ENCODE data around the gene ANXA2R.
A peak's percentile ranks its signal among the peaks of the same experiment; 100 is the strongest.

DNA sequence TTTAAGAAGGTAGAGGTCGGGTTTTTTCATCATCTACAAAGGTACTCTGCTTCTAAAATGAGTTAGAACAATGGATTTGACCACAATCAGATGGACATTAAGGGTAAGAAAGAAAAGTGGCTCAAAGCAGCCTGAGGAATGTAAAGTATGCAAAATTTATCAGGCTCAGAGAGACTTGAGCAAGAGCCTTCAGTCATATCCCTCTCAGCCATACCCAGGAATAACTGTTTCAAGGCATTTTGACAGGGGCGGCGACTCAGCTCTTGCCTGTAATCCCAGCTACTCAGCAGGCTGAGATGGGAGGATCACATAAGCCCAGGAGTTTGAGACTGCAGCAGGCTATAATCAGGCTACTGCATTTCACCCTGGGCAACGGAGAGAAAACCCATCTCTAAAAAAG is 38.8 kb upstream of the ANXA2R start:
- TF ChIP-seq BHLHE40 (IDR thresholded peaks at IDR 0.05; ENCODE audit: low read depth, low read length) (no peak), RAD21 (IDR thresholded peaks at IDR 0.05; ENCODE audit: low read length) (no peak), POLR2A (IDR thresholded peaks at IDR 0.05; ENCODE audit: low read depth, low read length) (no peak), RFX5 (IDR thresholded peaks at IDR 0.05; ENCODE audit: low read depth, low read length) (no peak), RCOR1 (IDR thresholded peaks at IDR 0.05; ENCODE audit: insufficient replicate concordance, low read length) (no peak), SMC3 (IDR thresholded peaks at IDR 0.05; ENCODE audit: low read depth, low read length) (no peak), MAFK (IDR thresholded peaks at IDR 0.05; ENCODE audit: low read depth, low read length) (no peak), CEBPB (IDR thresholded peaks at IDR 0.05; ENCODE audit: low read depth, low read length) (peak; percentile 78), FOS (IDR thresholded peaks at IDR 0.05; ENCODE audit: low read depth, low read length) (no peak)
- TF ChIP-seq, protein P1, sequence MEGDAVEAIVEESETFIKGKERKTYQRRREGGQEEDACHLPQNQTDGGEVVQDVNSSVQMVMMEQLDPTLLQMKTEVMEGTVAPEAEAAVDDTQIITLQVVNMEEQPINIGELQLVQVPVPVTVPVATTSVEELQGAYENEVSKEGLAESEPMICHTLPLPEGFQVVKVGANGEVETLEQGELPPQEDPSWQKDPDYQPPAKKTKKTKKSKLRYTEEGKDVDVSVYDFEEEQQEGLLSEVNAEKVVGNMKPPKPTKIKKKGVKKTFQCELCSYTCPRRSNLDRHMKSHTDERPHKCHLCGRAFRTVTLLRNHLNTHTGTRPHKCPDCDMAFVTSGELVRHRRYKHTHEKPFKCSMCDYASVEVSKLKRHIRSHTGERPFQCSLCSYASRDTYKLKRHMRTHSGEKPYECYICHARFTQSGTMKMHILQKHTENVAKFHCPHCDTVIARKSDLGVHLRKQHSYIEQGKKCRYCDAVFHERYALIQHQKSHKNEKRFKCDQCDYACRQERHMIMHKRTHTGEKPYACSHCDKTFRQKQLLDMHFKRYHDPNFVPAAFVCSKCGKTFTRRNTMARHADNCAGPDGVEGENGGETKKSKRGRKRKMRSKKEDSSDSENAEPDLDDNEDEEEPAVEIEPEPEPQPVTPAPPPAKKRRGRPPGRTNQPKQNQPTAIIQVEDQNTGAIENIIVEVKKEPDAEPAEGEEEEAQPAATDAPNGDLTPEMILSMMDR (conservative IDR thresholded peaks at IDR 0.05; ENCODE audit: low read depth, low read length), result no peak
- TF ChIP-seq, protein P2, sequence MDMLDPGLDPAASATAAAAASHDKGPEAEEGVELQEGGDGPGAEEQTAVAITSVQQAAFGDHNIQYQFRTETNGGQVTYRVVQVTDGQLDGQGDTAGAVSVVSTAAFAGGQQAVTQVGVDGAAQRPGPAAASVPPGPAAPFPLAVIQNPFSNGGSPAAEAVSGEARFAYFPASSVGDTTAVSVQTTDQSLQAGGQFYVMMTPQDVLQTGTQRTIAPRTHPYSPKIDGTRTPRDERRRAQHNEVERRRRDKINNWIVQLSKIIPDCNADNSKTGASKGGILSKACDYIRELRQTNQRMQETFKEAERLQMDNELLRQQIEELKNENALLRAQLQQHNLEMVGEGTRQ (IDR thresholded peaks at IDR 0.05; ENCODE audit: low read depth, low read length), result no peak
- TF ChIP-seq, protein P3, sequence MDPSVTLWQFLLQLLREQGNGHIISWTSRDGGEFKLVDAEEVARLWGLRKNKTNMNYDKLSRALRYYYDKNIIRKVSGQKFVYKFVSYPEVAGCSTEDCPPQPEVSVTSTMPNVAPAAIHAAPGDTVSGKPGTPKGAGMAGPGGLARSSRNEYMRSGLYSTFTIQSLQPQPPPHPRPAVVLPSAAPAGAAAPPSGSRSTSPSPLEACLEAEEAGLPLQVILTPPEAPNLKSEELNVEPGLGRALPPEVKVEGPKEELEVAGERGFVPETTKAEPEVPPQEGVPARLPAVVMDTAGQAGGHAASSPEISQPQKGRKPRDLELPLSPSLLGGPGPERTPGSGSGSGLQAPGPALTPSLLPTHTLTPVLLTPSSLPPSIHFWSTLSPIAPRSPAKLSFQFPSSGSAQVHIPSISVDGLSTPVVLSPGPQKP (IDR thresholded peaks at IDR 0.05; ENCODE audit: borderline replicate concordance, low read depth, low read length), result no peak
